HG03175 (cell line): ENCODE results near the gene DNAJB6.

ENCODE experiments used
- ATAC-seq: cut with Tn5 transposase; IDR thresholded peaks from one replicate; pipeline ENCODE4 v1.9.1; 2021; ENCODE audit warnings: mild to moderate bottlenecking, moderate library complexity; ENCODE audit not compliant: unreplicated experiment

DNAJB6 gene

DNA sequence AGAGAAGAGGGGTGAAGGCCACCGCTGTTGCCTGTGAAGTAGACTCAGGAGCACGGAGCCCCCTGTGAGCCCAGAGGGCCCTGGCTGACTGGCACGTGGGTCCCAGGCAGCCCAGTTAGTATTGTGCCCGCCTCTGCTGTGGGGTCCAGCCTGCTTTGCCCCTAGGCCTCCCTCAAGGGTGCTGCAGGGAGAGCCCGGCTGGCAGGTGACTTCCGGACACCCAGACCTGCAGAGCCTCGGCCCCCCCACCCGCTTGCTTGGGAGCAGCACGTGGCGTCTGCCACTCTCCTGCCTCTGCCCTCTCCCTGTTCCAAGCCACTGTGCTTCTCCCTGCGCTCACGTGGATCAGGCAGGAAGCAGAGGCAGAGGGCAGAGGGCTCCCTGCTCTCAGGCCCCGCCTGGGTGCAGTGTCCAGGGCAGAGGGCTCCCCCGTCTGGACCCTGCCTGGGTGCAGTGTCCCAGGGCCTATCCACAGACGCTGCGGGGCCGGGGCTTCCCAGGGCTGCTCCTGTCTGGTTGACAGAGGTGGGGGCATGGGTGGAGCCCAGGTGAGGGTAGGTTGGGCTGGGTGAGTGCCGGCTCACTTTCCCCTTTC lies 88.4 kb downstream of the DNAJB6 start:
- no peak for ATAC-seq

DNA sequence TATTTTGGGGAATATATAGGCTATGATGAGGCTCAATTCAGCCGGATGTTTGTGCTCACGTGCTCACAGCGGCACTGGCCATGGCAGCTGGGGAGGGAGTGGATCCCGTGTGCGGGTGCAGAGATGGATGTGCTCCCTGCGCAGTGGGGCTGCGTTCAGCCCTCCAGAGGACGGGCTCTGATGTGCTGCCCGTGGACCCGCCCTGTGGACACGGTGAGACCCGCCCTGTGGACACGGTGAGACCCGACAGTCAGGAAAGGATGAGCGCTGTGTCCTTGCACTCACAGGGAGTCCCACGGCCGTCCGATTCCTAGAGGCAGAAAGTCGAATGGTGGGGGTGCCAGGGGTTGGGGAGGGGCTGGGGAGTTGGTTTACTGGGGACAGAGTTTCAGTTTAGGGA lies 89.0 kb downstream of the DNAJB6 start:
- no peak for ATAC-seq

DNA sequence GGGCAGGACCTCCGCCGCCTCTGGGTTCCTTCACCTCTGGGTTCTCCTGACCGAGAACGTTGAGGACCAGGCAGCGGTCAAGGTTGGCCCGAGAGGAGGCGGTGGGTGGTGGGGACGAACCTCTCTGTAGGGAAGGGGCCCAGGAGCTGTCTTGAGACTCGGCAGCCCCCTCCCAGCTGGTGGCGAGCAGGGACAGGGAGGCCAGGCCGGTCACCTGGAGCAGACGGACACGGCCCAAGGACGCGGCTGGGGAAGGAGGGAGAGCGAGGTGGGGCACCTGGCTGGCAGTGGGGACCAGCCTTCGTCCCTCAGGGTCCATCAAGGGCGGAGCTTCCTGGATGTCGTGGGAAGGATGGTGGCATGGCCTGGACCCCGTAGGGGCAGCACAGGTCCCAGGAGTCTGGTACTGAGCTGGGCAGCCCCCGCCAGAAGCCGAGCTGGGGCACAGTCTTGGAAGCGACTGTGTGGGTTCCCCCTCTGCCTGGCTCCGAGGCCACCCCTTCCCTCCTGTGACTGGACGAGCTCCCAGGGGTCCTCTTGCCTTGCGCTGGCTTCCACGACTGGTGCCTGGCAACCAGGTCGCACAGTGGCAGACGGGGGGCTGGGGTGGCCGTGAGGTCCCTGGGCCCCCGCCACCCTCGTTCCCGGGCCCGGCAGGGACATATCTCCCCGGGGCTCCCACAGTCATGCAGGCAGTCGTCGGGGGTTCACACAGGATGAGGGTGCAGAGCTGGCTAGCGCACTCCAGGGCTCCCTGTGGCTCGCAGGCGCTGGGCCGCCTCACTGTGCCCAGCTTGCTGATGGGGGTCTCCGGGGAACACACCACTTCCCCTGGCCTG lies 89.9 kb downstream of the DNAJB6 start:
- ATAC-seq = no peak

DNA sequence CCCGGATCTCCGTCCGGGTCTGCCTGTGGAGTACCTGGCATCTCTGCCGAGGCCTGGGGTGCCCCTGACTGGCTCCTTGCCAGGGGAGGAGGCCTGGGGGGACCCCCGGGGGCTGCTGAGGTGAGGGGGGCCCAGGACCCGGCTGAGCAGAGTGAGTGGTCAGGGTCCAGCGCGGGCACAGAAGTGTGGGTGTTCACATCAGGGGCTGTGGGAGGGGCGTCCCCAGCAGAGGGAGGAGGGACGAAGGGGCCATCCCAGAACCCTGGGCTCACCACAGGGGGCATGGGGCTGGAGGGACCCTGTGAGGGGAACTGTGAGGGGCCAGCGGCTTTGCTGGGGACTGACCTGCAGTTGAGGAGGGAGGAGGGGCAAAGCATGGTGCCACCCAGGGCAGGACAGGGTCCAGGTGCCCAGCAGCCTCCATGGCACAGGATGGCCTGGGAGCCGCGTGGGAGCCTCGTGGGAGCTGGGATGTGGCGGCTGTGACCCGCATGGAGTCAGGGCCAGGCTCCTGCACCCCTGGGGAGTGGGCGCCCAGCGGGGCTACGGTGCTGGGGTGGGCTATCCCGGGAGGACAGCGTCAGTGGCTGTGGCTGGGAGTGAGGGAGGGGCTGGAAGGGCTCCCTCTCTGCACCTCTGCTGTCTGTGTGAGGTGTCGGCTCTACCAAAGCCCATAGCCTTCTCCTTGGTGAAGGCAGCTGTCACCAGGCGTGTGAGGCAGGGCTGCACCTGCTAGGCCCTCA lies 91.2 kb downstream of the DNAJB6 start:
- ATAC-seq = no peak

DNA sequence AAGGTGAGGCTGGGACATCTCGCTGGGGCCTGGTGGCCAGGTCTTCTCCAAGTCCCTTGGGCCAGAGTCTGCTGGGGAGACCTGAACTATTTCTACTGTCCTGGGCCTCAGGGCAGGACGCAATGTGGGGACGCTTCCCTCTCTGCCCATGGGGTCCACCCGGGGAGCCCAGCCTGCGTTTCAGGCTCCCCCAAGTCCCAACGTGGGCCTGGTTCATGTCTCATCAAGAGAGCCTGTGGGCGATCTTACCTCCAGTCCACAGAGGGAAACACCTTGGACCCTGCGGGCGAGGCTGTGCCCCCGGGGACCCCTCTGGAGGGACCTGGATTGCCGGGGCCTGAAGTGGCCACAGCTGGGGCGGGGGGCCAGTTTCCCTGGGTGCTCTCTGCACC lies 91.7 kb downstream of the DNAJB6 start:
- ATAC-seq = no peak

DNA sequence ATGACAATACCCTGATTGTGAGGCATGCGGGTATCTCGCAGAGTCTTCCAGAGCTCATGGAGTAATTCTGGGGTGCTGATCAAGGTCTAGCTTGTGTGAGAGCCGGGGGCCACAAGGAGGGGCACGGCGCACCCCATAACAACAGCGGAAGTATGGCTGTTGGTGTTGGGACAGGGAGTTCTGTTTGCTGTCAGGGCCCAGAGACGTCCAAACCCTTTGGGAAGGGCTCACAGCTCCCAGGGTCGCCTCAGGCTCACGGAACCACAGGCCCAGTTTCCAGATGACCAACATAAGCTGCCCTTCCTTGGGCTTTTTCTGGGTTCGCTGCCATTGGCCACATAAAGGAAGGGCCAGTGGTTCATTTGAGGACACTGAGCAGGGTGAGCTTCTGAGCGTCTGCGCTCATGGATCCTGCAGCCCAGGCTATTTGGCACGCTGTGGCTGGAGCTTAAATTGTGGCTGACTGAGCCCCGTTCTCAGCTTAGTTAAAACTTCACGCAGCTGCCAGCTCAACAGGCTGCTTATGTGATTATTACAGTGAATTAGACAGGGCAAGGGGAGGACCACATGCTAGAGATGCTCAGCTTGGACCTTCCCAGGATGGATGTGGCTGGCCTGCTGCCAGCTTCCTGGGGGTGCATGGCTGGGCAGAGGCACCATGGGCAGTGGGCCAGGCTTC lies 92.3 kb downstream of the DNAJB6 start:
- ATAC-seq = no peak

DNA sequence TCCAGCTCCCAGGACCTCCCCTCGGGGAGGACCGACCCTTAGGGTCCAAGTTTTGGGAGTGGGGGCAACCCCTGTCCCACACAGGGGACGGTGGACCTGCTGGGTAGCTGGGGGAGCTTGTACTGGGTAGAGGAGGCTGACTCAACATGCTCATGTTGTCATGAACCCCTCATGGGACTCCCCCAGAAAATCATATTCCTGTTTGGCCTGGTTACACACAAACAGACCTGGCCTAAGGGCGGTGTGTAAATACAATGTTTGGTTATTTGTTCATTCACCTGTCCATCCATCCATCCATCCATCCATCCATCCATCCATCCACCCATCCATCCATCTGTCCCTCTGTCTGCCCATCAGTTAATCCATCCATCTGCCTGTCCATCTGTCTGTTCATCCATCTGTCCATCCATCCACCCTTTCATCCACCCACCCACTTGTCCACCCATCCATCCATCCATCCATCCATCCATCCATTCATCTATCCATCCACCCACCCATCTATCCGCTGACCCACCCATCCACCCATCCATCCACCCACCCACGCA lies 92.9 kb downstream of the DNAJB6 start:
- ATAC-seq = no peak

DNA sequence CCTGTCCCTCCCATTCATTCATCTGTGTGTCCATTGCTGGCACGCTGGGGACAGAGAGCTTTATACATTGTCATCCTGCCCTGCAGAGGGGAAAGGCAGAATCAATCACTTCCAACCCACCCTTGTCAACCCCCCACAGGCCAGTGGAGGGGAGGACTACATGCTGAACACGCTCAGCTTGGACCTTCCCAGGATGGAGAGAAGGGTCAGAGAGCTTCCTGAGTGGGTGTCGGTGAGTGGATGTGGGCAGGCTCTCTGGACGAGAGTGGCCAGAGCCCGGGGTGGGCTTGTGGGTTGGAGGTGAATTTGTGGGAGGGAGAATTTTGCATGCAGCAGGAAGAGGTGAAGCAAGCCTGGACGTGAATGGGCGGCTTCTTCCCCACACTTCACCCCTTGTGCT lies 93.9 kb downstream of the DNAJB6 start:
- ATAC-seq = no peak

DNA sequence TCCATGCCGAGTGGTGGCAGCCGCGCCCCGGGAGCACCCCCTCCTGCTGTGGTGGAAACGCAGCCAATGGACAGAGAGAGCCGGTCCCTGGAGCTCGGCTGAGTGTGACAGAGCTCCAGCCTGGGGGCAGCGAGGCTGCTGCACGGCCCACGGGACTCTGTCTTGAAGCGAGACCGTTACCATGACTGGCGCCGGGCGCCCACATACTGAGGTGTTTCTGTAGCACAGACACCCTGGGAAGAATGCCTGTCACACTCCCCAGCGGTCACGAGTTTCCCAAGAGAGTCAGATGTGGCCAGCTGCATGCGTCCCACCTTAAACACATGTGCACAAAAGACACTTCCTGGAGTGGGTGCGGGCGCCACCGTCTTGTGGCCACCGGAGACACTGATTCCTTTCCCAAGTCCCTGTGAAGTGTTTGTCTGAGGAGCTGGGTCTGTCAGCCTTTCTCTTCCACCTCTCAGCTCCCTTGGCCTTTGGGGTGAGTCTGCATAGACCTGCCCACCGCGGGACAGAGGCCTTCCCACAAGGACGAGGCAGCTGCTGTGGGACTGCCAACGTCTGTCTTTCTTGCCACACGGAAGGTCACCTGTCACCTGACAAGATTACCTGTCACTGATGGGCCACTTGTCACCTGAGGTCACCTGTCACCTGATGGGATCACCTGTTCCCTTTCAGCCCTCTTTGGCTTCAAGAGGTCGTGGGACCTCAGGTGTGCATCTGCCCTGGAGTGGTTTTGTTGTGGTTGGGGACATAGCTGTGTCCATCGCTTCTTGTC lies 94.6 kb downstream of the DNAJB6 start:
- ATAC-seq = no peak

DNA sequence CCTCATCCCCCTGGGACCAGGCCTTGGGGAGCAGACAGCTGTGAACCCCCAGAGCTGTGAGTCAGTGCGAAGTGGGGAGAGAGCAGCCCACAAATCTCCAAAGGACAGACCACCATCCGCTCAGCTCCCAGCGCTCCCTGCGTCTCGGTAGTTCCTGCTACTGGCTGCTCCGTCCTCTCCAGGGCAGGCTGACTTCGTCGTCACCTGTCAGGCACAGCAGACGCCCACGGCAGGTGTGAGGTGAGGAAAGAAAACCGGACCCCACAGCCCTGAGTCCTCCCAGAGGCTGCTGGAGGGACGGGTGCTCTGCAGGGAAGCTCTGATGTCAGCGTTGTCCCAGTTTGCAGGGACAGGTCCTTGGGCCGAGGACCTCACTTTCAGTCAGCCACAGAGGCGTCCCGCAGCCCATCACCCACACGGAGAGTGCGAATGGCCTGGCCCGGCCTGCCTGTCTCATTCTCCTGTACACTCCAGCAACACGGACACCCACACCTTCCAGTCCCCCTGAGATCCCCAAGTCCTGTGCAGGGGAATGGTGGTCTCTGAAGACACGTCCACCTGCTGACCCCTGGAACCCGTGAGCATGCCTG lies 95.2 kb downstream of the DNAJB6 start:
- ATAC-seq = no peak

DNA sequence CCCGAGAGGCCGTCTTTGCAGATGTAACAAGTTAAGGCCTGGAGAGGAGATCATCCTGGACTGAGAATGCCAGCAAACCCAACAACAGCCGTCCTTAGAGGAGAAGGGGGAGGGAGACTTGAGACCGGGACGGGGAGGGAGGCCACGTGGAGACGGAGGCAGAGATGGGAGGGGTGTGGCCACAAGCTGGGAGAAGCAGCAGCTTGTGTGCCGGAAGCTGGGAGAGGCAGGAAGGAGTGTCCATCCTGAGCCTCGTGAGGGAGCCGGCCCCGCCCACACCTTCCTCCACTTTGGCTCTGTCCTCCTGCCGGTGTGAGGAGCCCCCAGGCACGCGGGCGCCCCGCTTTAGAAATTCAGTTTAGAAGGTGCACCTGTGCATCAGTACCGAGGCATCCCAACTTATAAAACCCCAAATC lies 95.7 kb downstream of the DNAJB6 start:
- peak; percentile 21 for ATAC-seq

DNA sequence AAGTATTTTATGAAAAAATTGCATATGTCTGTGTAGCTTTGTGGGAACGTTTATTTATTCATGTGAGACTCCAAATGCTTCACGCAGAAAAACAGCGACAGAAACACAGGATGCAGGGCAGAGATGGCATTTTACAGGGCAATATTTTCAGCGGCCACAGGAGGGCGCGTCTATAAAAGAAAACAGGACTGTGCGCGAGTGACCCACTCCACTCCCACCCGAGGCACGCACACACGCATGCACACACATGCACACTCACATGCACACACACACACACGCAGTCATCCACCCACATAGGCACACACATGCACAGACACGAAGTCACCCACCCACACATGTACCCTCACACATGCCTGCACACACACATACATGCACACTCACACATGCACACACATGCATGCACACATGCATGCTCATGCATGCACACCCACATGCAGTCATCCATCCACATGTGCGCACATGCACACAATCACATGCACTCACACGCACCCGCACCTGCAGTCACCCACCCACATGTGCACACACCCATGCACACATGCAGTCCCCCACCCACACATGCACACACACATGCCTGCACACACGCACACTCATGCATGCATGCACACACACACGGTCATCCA lies 96.3 kb downstream of the DNAJB6 start:
- peak; percentile 58 for ATAC-seq

DNA sequence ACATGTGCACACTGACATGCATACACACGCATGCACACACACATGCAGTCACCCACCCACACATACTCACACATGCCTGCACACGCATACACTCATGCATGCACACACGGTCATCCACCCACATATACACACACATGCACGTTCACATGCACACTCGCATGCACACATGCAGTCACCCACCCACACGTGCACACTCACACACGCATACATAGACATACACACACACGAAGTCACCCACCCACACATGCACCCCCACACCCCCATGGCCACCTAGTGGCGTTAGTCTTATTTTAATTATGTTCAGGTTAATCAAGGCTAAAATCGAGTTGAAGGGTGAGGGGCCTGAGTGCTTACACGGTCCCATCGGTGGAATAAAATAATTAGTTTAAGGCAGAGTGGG lies 96.8 kb downstream of the DNAJB6 start:
- no peak for ATAC-seq

DNA sequence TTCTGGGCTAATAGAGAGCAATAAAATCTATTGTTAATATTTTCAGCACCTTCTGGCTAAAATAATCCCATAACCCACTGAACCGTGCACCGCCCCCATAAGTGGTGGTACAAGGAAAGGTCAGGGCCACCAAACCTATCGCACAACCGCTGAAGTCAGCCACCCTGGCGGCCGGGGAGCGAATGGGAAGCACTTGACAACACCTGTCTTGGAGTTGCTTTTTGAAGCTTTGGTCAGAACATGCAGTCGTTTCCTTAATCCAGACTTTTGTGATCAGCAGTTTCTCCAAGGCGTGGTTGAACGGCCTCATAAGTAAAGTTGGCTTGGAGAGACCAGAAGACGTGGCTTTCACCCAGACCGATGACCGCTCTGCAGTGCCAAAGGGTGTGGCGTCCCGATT lies 97.4 kb downstream of the DNAJB6 start:
- ATAC-seq = no peak

DNA sequence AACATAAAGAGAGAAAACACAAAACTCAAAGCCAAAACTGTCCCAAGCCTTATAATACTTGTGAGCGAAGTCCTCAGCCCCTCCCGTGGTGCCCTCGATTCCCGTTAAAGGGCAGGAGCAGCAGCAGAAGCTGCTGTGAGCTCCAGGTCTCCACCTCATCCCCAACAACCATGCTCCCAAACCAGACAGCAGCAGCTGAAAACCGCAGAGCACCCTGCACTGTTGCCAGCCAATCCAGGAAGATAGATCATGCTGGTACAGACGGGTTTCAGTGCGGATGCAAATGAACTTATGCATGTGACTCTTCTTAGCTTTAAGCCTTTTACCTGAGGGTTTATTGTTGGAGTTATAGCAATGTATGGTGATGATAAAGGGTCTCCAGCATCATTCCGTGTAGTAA lies 97.9 kb downstream of the DNAJB6 start:
- no peak for ATAC-seq

DNA sequence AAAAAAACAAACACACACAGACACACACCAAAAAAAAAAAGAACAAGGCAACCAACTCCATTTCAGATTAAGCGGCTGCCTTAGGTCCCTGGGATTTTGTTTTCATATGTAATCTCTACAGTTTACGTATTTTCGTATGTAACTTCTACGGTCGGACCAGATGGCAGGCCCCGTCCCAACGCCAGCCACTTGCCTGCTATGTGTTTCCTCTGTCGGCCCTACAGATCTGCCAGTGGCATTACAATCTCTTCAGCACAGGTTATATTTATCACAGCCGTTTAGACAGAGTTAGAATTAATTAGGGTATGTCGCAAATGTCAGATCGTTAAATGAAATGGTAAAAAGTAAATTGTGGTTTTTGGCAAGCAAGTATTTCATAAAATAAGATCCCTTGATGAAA lies 99.3 kb downstream of the DNAJB6 start:
- ATAC-seq = no peak

DNA sequence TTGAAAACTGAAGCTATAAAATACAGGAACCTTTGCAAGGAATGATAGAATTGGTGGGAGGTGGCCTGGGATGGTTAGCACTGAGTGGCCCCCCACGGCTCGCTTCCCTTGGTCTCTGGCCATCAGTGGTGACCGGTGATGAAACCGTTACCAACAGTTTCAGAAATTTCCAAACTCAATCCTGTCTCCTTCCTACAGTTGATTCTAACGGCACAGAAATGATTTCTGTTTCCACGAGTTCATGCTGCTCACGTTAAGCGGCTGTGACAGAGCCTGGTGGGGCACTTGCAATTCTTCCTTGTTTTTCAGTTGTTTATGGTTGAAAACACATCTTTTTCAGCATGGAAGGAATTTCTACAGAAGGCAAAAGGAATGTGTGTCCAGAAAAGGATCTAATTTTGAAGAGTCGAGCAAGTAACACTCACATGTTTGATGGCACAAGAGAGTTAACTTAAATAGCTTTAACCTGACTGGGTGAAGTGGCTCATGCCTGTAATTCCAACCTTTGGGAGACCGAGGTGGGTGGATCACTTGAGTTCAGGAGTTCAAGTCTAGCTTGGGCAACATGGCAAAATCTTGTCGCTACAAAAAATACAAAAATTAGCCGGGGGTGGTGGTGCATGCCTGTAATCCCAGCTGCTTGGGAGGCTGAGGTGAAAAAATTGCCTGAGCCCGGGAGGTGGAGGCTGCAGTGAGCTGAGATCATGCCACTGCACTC lies 100.1 kb downstream of the DNAJB6 start:
- no peak for ATAC-seq

DNA sequence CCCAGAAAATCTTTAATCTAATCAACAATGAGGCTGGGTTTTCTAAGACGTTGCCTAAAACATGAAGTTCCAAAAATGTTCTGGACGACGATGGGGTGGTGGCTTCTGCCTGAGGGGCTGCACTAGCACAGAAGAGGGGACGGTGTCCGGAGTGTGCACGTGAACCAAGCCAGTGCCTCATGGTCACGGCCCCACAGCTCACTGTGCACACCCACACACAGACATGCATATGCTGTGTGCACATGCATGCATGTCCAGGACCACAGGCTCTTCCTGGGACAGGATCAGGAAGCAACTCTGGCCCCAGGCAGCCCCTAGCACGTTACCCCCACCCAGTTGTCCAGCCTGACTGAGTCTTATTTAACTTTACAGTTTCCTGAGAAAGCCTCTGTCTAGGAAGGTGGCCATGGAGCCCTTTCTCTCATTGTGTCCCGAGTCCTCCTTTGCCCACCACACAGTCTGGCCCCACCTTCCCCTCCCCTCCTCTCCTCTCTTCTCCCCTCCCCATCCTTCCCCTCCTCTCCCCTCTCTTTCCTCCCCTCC lies 100.8 kb downstream of the DNAJB6 start:
- no peak for ATAC-seq
